ENCODE data around the gene NOL12.

The NOL12 gene

DNA sequence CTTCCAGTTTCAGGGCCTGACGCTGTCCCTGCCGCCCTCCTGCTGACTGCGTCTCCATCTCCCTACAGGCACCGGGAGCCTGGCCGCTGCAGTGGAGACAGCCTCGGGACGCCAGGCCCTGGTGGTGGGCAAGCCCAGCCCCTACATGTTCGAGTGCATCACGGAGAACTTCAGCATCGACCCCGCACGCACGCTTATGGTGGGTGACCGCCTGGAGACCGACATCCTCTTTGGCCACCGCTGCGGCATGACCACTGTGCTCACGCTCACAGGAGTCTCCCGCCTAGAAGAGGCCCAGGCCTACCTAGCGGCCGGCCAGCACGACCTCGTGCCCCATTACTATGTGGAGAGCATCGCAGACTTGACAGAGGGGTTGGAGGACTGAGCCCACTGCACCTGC is 20.7 kb upstream of the NOL12 start:
- TF ChIP-seq, protein P1, sequence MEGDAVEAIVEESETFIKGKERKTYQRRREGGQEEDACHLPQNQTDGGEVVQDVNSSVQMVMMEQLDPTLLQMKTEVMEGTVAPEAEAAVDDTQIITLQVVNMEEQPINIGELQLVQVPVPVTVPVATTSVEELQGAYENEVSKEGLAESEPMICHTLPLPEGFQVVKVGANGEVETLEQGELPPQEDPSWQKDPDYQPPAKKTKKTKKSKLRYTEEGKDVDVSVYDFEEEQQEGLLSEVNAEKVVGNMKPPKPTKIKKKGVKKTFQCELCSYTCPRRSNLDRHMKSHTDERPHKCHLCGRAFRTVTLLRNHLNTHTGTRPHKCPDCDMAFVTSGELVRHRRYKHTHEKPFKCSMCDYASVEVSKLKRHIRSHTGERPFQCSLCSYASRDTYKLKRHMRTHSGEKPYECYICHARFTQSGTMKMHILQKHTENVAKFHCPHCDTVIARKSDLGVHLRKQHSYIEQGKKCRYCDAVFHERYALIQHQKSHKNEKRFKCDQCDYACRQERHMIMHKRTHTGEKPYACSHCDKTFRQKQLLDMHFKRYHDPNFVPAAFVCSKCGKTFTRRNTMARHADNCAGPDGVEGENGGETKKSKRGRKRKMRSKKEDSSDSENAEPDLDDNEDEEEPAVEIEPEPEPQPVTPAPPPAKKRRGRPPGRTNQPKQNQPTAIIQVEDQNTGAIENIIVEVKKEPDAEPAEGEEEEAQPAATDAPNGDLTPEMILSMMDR (conservative IDR thresholded peaks at IDR 0.05; ENCODE audit: low read depth, low read length) = no peak
- no peak overlapping the region for H3K4me3 ChIP-seq (ENCODE audit: low read length)
- DNase-seq (ENCODE audit: low read depth) = no peak

DNA sequence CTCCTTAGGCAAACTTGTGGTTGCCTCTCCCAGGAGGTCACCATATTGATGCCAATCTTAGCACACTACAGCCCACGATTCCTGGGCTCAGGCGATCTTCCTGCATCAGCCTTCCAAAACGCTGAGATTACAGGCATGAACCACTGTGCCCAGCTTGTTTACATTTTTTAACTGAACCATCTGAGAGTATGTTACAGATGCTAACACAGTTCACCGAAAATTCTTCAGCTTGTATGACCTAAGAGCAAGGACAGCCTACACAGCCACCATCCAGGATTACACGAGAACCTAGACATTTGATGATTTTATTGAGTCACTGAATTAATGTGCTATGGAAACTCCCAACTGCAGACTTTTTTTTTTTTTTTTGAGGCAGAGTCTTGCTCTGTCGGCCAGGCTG is 16.6 kb upstream of the NOL12 start:
- DNase-seq (ENCODE audit: low read depth) = no peak
- H3K4me3 ChIP-seq (ENCODE audit: low read length) = no peak overlapping the region
- TF ChIP-seq, protein P1 (conservative IDR thresholded peaks at IDR 0.05; ENCODE audit: low read depth, low read length) = no peak

DNA sequence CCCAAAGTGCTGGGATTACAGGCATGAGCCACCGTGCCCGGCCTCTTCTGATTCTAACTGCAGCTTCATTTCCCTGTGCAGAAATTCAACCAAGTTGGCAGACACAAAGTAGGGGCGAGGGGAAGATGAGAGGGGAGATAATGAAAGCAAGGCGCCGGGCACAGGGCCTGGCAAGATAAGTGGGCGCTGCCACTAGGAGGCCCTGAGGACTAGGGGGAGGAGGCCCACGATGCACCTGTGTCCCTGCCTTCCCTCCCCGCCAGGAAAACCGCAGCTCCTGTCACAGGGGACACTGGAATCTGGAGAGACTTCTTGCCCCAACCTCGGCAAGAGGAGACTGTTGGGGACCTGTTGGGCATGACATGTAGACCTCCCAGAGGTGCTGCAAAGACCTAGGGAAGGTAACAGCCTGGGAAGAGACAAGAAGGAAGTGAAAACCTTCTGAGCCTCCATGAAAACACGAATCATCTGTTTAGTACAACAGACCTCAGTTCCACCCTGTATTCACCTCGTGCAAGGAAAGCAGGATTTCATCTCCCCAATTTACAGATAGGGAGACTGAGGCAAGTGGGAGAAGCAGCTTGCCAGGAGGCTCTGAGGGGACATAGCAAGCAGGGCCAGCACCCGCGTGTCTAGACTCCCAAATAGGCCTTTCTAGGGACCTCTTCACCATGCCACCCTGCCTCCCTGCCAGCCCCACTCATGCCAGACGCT is 13.8 kb upstream of the NOL12 start:
- no peak for DNase-seq (ENCODE audit: low read depth)
- H3K4me3 ChIP-seq (ENCODE audit: low read length) = no peak overlapping the region
- TF ChIP-seq, protein P1 (conservative IDR thresholded peaks at IDR 0.05; ENCODE audit: low read depth, low read length) = no peak

DNA sequence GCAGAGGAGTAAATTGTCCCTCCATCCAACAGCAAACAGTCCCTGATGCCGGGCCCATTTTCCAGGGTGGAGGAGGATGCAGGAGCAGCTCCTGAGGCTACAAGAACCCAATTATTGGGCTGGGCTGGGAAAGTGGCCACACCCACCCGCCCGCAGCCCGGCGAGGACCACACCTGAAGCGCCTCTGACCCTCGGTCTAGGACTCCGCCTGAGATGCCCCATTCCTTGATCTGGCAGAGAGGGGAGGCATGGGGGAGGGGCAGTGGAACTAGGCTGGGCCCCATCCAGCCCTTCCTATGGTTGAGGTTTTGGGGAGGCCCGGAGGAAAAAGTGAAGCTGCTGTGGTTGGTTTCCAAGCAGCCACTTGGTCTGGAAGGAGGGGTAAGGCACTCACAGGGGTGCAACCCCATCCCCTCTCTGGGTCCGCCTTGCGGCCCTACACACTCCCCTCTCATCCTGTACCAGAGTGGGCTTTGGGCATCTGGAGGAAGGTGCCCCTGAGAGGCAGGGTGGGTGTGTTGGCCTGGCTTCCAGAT is 13.2 kb upstream of the NOL12 start:
- H3K4me3 ChIP-seq (ENCODE audit: low read length) = no peak overlapping the region
- TF ChIP-seq, protein P1 (conservative IDR thresholded peaks at IDR 0.05; ENCODE audit: low read depth, low read length) = no peak

DNA sequence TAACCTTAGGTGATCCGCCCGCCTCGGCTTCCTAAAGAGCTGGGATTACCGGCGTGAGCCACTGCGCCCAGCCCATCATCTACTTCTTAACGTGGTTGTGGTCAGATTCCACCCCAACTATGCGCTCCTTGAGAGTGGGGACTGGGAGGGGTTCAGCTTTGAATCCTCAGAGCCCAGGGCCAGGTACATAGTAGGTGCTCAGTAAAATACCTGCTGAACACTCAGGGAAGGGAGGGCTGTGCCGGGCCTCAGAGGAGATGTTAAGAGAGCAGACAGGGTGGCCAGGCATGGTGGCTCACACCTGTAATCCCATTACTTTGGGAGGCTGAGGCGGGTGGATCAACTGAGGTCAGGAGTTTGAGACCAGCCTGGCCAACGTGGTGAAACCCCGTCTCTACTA is 11.9 kb upstream of the NOL12 start:
- TF ChIP-seq, protein P1 (conservative IDR thresholded peaks at IDR 0.05; ENCODE audit: low read depth, low read length) = no peak
- DNase-seq (ENCODE audit: low read depth) = no peak
- no peak overlapping the region for H3K4me3 ChIP-seq (ENCODE audit: low read length)

More for the DNA sequence above, 13.2 kb upstream of the NOL12 start:
- DNase-seq (ENCODE audit: low read depth) = no peak

DNA sequence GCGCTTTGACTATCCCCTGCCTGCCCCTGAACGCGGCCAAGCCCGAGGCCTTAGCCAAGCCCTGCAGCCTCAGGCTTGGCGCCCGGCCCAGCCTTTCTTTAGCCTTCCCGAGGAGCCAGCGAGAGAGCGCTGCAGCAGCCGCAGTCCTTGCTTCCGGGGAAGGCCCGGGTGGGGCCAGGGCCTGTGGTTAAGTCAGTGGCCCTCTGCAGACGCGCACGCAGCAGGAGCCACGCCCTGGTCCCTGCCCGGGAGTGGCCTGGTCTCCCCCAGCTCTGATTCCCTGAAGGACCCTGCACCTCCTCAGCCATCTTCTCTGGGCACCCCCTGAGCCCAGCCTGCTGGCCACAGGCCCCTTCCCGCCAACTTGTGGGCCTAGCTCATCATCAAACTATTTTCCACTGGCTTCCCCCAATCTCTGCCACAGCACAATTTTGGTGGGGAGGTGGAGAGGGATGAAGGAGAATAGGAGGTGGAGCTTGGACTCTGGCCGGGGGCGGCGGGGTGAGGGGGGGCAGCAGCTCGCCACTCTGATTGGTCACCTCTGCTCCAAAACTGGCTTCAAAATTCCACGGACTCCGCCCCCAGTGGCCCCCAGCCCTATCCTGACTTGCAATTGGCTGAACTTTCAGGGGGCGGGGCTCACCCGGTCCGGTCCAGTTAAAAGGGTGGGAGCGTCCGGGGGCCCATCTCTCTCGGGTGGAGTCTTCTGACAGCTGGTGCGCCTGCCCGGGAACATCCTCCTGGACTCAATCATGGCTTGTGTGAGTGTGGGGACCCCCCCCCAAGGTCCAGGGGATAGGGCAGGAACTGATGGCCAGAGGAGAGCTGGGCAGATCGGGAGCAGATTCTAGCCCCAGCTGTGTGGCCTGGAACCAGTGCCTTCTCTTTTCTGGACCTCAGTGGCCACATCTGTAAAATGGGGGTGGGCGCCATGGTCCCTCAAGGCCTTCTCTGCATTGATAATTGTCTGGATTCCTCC is 10.9 kb upstream of the NOL12 start, which contains the start of gene LGALS1:
Gene LGALS1 (plus strand): TSS at position 686 of the 979 bp plus-strand sequence. CDS start 67 bp downstream, at position 753.
- H3K4me3 ChIP-seq (ENCODE audit: low read length) = peak within 1 kb of the TSS; percentile 52
- DNase-seq (ENCODE audit: low read depth) = peak; percentile 67
- TF ChIP-seq, protein P1 (conservative IDR thresholded peaks at IDR 0.05; ENCODE audit: low read depth, low read length) = no peak

All from retinal pigment epithelial cell (primary cell).